ENCODE data around the gene HTR3D. TPM values are rescaled to one million over a fixed set of nuclear protein-coding genes. Genes with fewer than 3 reads are reported as not detected.

Gene HTR3D
- total and polyA plus RNA-seq, 9 of the 15 experiments (the other 6 are each of a cell fraction or from before 2014, with no cell fraction given), result not detected

- no peak; the same call in none of the 2 replicates for TF ChIP-seq ZBTB33 (CRISPR knock-in tag; IDR thresholded peaks at IDR 0.05)
- peak; percentile 44; the same call in 1 of the 2 replicates for TF ChIP-seq MXI1 (IDR thresholded peaks at IDR 0.05; ENCODE audit: low read depth, low read length)
Measured at GRCh38 chr3:184017672-184018423, 13.7 kb upstream of the HTR3D start, which contains the start of gene ABCC5 (continued).

GRCh38 chr3:184018424-184018973 is 13.0 kb upstream of the HTR3D start:
- FAIRE-seq, result no peak
- Histone ChIP-seq H3K9me3 (replicated peaks; ENCODE audit: control insufficient read depth, insufficient read depth, low read depth, low read length) (no peaks in the 10 kb centered on the region), H3K36me3 (ENCODE audit: control insufficient read depth, insufficient read depth, low read length) (peaks cover 8% of the 10 kb centered on the region), H3K79me2 (ENCODE audit: control insufficient read depth, insufficient read depth, low read length) (peaks cover 40% of the 10 kb centered on the region), H3K4me3 (peak overlapping the region; percentile 89), H4K20me1 (replicated peaks; ENCODE audit: control insufficient read depth, insufficient read depth, low read length) (no peaks in the 10 kb centered on the region), H3K9me1 (ENCODE audit: control insufficient read depth, insufficient read depth, low read length) (no peaks in the 10 kb centered on the region), H3K27me3 (ENCODE audit: control insufficient read depth in 2 of 2, insufficient read depth in 2 of 2, low read length in 2 of 2) (no peaks in the 10 kb centered on the region), H2AFZ (ENCODE audit: low read depth, low read length) (peak overlapping the region; percentile 96), H3K27ac (ENCODE audit: extremely low read depth, low read depth, low read length) (peak overlapping the region; percentile 90), H3K4me2 (ENCODE audit: insufficient read depth, low read length) (peak overlapping the region; percentile 89), H3K4me1 (replicated peaks in 1 of 2; ENCODE audit: control insufficient read depth in 2 of 2, insufficient read depth in 2 of 2, low read length in 2 of 2) (peaks cover 20 to 25% of the 10 kb centered on the region in 2 experiments; a peak in 4 of 5 replicates), H3K9ac (ENCODE audit: insufficient read depth in 1 of 2, low read depth in 2 of 2, low read length in 2 of 2) (peak overlapping the region in 1 of 2 experiments; percentile 77; a peak in 2 of 4 replicates)
- CTCF ChIA-PET (ENCODE audit: low intra/inter-chr PET ratio), result interaction anchor here (0.7 to 1.5 kb wide), 4 partner anchors 29 to 231 kb away, joined by 3 to 9 read pairs (median 4); partner anchors contain the start of gene EEF1AKMT4
- BruUV-seq (replicated peaks), result no TSS peak
- whole genome bisulfite sequencing (ENCODE audit: insufficient coverage, low coverage, missing lambda C conversion rate), result 63% methylated on average over 13 of the region's 21 CpGs
- ATAC-seq, result no peak
- in situ Hi-C loops (cut with MboI) (loop anchor here (10.0 kb wide), 1 partner anchor 226 kb away; the partner anchor contains the start of genes ALG3 and EEF1AKMT4), intact Hi-C loops (cut with micrococcal nuclease) (loop anchor here (1.0 to 5.0 kb wide), 2 partner anchors 114 to 229 kb away; partner anchors contain the start of genes ALG3 and EEF1AKMT4)
- POLR2A ChIA-PET, result interaction anchor here (0.6 to 2.7 kb wide), 7 partner anchors 18 to 273 kb away, joined by 3 to 11 read pairs (median 3); partner anchors contain the start of gene EIF2B5
- DNase-seq (ENCODE audit: extremely low read depth in 1 of 4, low spot score in 3 of 4), result no peak
- TF ChIP-seq ZBTB33 (CRISPR knock-in tag; IDR thresholded peaks at IDR 0.05) (peak; percentile 82), TARDBP (IDR thresholded peaks at IDR 0.05) (0 out of 2 replicates have a peak, but pooled peaks have one; percentile 42), LEF1 (IDR thresholded peaks at IDR 0.05) (0 out of 2 replicates have a peak, but pooled peaks have one; percentile 8), TAF15 (IDR thresholded peaks at IDR 0.05; ENCODE audit: low read depth, low read length) (no peak), ETV6 (IDR thresholded peaks at IDR 0.05; ENCODE audit: borderline replicate concordance in 1 of 2, low read depth in 2 of 2, low read length in 1 of 2) (no peak), ETV6 (CRISPR knock-in tag; IDR thresholded peaks at IDR 0.05; ENCODE audit: borderline replicate concordance) (peak; percentile 37; the same call in 1 of the 2 replicates), FOXK1 (CRISPR knock-in tag; IDR thresholded peaks at IDR 0.05; ENCODE audit: borderline replicate concordance) (0 out of 2 replicates have a peak, but pooled peaks have one; percentile 58), ZBTB5 (IDR thresholded peaks at IDR 0.05) (no peak)
